Measurements from ENCODE around the gene MYO1B.

Gene MYO1B

DNA sequence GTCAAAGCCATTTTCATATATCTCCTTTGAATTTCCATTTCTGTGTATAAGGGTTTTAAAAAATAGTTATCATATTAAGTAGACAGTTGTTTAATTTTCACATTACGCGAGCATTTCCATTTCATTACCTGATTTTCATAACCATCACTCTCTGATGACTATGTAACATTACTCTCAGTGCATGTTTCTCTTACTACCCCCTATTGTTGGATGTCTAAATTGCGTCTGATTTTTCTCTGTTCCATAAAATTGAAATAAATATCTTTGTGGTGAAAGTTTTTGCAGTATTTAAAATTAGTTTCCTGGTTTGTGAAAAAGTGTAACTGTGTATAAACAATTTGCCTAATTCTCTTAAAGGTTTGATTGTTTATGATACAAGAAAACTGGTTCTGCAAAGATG, 123.8 kb downstream of the MYO1B start:
- FAIRE-seq = peak; percentile 100

DNA sequence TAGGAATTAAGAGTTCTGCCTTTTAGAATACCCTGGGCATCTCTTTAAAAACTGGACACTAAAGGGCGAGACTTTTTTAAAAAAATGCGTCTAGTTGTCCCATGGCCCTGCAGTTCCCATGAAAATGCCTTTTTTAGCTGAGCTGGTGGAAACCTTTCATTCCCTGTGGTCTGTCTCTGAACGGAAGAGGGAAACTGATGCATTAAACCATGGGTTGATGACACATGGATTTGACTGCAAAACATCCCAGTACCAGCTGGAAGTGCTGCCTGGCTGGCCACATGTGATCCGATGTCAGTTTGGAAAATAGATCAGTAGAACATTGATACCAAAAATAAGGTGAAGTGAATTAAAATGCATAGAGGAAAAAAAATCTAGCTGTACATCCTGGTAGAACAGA, 129.2 kb downstream of the MYO1B start:
- no peak for FAIRE-seq

DNA sequence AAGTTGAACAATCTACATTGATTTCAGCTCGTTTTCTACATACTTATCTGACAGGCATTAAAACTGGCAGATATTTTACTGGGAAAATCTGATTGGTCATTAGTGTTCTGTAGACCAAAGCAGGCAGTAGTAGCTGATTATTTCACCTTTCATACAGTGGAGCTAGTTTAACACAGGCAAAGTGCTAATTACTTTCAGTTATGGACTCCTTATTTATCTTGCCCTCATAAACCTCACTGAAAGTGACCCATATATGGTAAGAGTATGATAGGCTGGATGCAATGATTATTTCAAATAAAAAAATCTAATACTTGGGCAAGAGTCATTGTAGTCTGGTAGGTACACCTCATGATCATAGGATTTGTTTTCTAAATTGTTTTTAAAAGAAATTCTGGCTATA, 129.7 kb downstream of the MYO1B start:
- no peak for FAIRE-seq

DNA sequence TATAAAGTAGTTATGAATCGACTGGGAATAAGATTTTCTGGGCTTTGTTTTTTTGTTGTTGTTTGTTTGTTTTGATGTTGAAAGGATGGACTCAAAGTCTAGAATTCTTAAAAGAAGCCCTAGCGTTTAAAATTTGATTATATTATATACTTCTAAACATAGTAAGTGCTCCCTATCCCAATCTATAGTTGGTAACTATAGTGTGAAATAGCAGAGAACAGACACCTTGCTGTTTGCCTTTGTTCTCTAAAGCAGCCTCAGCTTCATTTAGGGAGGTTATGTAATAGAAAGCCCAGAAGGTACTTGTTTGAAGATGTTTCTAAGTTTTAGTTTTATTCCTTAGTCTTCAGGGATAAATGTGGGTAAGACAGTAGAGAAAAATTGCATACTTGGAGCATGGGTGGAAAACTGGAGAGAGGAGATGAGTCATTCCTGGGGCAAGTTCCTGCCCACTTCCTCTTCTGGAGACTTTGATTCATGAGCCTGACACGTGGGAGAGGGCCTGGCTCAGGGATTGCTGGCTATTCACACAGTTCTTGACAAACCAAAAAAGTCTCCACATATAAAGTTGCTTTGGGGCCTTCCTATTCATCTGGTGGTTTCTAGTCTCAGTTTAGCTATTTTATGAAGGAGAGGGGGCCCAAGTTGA, 131.9 kb downstream of the MYO1B start:
- FAIRE-seq = peak; percentile 97

DNA sequence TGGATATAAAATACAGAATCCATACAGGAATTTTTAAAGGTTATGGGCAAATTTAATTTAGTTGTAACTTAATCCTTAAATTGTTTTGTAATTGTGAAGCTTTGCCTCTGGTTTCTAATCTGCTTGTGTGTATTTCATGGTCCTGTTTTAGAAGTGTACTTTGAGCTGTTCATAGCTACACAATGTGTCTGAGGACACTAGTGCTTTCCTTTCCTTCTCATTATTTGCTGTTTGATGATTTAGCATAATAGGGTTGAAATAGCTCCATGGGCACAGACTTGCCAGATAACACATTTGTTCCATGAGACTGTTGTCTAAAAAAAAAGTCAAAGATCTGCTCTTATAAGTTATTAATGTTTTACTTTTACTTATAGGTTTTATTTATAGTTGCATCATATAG, 134.2 kb downstream of the MYO1B start:
- FAIRE-seq = peak; percentile 49

DNA sequence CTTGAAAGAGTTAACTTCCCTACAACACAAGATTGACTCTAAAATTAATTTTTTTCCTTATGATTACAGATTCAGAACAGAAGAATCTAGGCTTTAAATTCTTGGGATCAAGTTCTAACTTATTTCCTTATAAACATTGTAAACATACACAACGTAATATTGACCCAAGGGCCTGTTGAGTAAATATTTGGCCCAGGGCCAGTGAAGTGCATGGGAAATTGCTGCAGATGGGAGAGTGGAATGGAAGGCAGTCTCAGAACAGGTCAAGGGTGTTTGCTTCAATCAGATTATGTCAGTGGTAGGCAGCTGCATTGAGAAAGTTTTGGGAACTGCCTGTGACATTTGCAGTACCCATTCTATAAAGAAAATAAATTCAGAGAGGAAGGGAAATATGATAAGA, 137.6 kb downstream of the MYO1B start:
- FAIRE-seq = peak; percentile 21

DNA sequence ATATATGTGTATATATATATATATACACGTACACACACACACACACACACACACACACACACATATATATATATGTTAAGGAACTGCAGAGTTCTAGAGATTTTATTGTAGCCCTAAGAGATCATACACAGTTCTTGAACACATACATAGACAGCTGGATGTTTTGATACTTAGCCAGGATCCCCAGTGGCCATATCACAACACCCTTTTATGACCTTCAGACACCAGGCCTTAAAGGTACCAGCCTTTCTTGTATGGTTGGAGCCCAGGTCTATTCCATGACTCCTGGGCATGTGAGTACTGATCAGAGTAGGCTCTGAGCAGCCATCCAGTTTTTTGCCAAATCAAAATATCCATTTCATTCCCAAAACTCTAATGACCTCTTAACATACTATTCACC, 138.3 kb downstream of the MYO1B start:
- FAIRE-seq = no peak

DNA sequence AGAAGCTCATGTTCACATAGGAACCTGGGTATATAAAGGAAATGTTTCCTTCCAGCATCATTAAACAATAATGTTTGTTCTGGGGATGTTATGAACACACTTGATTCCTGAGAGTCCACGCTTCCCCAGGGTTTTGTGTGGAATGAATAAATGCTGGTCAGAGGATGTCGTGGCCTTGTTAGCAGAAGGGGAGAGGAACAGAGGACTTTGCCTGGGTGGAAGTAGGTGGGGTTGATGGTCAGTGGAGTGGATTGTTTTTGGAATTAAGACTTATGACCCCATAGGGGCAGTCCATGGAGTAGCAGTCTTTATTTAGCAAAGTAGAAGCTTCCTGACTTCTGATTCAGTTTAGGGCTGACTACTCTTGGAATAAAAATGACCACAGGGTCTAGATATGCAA, 139.6 kb downstream of the MYO1B start:
- no peak for FAIRE-seq

DNA sequence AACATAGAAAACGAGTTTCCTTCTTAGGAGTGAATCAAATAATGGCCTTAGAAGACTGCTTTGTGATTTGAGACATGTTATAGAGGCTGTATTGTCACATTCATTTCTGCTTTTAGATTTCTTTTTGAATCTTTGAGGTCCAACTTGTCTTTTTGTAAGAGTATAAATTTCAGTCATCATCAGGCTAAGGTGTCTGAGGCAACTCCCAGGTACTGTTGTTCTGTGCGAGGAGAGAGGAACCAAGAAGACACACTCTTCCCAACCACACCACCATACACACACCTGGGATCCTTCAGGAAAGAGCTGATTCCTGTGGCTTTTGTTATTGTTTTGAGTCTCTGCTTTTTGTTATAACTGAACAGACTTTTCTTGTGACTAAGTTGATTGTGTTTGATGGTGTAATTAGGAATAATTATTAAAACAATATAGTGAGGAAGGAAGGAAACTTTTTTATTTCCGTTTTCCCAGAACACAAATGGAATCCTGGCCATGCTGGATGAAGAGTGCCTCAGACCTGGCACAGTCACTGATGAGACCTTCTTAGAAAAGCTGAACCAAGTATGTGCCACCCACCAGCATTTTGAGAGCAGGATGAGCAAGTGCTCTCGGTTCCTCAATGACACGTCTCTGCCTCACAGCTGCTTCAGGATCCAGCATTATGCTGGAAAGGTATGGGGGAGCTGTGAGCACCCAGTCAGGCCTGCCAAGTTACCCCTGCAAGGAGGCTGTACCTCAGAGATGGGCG, 140.4 kb downstream of the MYO1B start:
- no peak for FAIRE-seq

DNA sequence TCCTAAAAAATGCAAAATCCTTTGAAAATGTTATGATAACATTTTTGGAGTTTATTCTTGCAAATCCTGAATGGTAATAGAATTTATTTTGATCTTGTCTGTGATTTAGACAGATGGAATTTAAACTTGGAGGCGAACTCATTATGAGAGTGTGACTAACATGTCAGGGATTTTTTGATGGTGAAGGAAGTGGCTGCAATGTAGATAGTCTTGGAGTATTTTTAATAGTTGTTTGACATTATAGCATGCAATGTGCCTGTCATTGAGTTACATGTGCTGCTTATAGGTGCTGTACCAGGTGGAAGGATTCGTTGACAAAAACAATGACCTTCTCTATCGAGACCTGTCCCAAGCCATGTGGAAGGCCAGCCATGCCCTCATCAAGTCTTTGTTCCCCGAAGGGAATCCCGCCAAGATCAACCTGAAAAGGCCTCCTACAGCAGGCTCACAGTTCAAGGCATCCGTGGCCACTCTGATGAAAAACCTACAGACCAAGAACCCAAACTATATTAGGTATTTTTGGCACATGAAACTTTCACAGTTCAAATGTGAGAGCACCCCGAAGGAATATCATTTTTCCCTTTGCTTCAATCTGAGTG, 141.8 kb downstream of the MYO1B start:
- no peak for FAIRE-seq

DNA sequence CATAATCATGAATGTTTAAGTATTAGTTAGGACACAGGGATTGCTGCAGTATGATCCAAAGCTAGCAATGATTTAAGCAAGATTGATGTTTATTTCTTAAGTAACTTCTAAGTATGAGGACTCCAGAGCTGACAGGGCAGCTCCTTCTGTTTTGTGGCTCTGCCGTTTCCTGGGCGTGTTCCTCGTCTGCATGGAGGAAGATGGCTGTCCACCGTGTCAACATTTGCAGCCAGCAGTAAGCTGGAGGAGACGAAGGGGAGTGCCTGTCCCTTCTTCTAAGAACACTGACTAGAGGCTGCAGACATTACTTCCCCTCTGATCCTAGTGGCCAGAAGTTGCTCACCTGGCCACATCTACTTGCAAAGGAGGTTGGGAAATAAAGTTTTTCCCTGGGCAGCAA, 144.1 kb downstream of the MYO1B start:
- FAIRE-seq = no peak

DNA sequence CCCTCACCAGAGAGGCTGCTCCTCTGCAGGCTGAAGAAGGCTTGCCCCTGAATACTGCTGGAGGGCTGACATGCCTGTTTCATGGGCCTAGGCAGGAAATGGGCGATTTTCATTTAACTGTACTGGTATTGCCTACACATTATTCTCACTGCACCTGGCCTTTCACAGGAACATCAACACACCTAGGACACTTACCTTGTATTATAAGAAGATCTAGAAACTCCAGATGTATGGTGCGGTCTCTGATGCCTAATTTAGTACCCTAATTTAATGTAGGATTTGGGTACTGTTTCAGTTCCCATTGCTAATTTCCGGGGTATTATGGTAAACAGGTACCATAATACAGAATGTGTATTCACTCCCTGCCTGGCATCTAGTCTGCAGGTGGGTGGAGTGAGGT, 146.0 kb downstream of the MYO1B start:
- no peak for FAIRE-seq

DNA sequence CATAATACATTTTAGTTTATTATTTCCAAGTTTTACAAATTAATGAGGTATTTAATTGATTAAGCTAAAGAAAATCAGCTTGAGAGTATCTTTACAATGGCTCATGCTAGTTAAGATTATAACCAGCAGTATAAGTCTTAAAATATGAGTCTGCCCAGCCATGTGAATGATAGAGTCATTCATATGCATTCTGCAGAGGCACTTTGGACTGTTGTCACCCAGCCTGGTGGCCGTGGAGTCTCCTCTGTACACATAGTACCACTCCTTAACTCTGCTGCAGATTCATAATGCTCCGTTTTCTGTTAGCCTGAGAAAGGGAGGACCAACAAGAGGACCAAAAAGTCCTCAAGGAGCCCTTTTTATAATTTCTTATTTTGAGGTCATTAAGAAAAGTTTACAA, 148.8 kb downstream of the MYO1B start:
- FAIRE-seq = no peak

DNA sequence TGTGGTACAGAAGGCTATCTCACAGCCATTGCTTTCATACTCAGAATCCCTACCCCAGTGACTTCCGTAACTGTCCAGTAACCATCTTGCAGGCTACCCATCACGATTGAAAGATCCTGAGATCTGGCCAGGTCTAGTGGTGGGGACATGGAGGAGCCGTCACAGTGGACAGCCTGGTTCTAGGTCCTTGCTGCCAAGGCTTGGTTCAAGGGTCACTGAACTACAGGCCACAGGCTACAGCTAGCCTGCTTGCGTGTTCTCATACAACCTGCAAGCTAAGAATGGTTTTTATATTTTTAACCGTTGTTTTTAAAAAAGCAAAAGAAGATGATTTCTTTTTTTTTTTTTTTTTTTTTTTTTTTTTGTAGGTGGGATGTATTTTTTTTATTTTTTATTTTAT, 151.6 kb downstream of the MYO1B start:
- no peak for FAIRE-seq

DNA sequence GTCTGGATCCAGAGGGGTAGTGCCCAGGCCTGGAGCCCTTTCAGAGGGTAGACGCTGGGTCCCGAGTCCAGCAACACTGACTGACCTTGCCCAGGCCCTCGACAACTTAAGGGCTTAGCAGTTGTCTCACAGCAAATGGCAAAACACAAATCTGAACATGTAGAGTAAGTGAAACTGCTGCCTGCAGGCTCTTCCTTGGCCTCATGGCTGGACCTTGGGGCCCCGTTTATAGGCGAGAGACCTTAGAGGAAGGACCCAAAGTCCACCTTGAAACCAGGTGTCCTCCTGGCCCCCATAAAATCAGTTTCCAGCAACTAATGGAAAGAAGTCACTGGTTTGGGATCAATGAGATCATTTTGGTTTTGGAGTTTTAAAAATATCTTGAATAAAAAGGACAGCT, 154.4 kb downstream of the MYO1B start:
- FAIRE-seq = no peak

DNA sequence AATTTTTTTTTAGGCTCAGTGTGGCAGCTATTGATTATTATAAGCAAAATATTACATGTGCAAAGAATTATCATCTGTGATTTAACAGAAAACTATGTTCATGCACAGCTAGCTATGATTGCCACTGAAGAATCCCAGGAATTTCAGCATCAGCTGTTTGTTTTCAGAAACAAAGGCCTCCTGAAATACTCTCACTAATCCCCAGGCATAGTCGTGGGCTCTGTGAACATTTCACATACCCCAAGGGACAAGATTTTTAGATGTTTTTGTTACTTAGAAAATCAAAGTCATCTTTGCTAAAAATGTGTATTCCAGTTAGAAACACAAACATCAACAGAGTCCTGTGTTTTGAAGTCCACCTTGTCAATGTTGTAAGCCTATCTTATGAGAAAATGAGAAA, 156.1 kb downstream of the MYO1B start:
- FAIRE-seq = no peak

DNA sequence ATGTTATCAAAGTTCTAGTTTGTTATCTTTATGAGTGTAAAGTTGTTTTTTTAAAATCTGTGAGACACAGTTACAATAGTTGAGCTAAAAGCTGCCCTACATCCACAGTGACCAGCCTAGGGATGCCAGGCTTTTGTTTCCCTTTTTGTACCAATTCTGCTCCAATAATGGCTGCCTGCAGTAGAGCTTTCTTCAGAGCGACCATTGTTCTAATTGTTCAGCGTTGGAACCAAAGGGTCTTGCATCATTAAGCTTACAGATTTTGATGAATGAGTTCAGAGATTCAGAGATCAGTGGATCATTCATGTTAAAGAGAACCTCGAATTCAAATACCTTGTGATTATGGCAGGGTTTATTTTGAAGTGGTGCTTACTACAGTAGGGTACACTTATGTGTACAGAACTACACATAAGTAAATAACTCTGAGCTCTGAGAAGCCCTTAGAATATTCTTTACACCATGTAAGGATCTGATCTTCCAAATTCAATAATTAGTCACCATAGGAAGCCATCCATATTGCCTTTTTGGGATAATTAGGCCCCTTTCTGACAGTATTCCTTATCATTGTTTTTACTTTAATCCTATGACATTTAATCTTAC, 157.9 kb downstream of the MYO1B start:
- no peak for FAIRE-seq

DNA sequence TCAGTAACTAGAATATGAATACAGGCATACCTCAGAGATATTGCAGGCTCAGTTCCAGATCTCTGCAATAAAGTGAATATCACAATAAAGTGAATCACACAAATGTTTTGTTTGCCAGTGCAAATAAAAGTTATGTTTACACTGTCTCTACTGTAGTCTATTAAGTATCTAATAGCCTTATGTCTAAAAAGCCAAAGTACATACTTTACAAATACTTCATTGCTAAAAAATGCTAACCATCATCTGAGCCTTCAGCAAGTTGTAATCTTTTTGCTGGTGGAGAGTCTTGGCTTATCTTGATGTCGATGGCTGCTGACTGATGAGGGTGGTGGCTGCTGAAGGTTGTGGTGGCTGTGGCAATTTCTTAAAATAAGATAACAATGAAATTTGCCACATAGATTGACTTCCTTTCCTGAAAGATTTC, 159.4 kb downstream of the MYO1B start:
- FAIRE-seq = peak; percentile 43

DNA sequence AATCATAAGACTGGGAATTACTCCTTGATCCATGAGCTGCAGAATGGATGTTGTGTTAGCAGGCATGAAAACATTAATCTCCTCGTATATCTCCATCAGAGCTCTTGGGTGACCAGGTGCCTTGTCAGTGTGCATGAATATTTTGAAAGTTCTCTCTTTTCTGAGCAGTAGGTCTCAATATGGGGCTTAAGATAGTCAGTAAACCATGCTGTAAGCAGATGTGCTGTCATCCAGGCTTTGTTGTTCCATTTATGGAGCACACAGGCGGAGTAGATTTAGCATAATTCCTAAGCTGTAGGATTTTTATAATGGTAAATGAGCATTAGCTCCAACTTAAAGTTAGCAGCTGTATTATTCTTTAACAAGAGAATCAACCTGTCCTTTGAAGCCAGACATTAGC, 160.3 kb downstream of the MYO1B start:
- no peak for FAIRE-seq

DNA sequence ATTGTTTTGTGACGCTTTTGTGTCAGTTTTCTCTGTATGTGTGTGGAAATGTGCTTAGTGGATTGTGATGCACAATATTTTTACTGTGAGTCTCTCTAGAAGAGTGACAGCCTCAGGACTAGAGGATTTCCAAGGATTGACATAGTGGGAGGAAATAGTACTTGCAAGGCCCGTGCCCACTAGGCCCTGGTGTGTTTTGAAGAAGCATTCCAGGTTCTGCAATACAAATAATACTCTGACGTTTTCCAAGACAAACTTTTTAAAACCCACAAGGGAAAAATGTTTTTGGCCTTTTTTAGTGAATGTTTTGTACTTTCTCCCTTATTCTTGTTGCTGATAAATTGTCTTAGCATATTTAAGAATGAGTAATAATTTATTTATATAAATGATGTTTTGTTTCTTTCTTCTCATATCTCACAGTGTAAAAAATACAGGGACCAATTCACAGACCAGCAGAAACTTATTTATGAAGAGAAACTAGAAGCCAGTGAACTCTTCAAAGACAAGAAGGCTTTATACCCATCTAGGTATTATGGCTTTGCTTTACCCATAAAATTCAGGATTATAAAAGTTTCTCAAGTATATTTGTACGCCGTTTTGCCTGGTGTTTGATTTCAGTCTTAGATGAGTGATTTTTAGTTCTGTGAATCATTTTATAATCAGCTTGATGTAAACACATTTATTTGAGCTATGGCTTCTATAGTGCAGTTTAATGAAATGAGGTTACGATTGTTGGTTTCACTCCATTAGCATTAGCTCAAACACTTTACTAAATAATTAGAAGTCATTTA, 165.6 kb downstream of the MYO1B start:
- peak; percentile 69 for FAIRE-seq

DNA sequence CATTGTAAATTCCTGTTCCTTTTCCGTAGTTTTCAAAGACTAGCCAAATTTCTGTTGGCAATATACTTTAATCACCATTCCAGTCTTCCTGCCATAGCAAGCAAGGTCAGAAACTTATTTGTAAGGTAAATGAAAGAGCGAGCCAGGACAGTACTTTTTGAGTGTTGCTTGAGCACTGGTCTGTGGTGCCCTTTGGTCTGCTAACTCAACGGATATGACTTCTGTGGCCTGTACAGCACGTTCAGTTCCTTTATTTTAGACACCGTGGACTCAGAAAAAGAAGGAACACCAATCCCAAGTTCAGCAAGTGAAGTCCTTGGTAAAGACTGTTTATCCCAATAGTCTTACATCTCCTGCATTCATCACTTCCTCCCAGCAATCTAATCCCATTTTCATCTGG, 166.3 kb downstream of the MYO1B start:
- no peak for FAIRE-seq

DNA sequence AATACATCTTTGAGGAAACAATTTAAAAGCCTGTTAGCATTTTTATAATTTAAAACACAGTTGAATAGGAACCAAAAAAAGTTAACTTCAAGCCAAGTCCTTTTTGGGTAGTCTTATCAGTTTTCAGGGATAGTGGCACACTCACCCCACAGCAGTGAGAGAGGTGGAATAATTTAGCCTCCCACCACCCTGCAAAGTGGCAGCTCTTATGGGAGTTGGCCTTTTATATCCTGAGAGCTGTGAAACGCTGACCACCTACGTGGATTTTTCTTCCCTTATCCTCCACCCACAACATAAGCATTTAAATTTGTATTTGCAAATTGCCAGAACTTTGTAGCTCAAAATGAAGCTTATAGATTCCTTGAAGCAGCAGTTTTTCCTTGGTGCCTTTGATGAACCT, 167.1 kb downstream of the MYO1B start:
- no peak for FAIRE-seq

DNA sequence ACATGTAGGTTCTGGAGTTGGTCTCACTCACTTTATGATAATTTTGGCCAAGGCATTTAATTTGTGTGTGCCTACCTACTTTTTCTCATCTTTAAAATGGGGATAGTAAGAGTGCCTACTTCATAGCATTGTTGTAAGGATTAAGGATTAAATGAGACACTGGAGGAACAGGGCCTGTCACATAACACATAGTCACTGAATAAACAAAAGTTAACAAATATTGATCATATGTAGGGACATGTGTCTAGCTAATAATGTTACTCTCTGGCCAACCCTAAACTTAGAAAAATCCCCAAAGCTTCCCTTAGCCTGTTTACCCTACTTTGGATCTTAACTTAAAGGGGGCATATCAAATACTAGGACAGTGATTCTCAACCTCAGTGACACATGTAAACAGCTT, 169.9 kb downstream of the MYO1B start:
- no peak for FAIRE-seq
